H9 (cell line): ENCODE measurements around the gene MEX3C. TPM values are rescaled to one million over a fixed set of nuclear protein-coding genes. Genes with fewer than 3 reads are reported as not detected.

Experiments
- DNase-seq: peaks from one replicate; pipeline ENCODE4 v3.0.0-alpha.2; 2017
- H2AFZ ChIP-seq: one replicate; pipeline ENCODE4 v1.6.1; 2013; ENCODE audit warnings: mild to moderate bottlenecking, low read length, control low read depth, moderate library complexity
- H2AK5ac ChIP-seq: 2 replicates; pipeline ENCODE4 v1.6.1; 2013; ENCODE audit warnings: low read length, control low read depth, mixed read lengths; ENCODE audit not compliant: insufficient read length
- H2BK120ac ChIP-seq: one replicate; pipeline ENCODE4 v1.6.1; 2013; ENCODE audit warnings: low read depth, mild to moderate bottlenecking, low read length, control low read depth, inconsistent platforms; ENCODE audit not compliant: poor library complexity, severe bottlenecking
- H2BK12ac ChIP-seq: 2 replicates; pipeline ENCODE4 v1.6.1; 2013; ENCODE audit warnings: low read length, control low read depth, mixed read lengths, low read depth; ENCODE audit not compliant: insufficient read length
- H2BK15ac ChIP-seq: 2 replicates; pipeline ENCODE4 v1.6.1; 2013; ENCODE audit warnings: low read depth, low read length, control low read depth
- H2BK20ac ChIP-seq: one replicate; pipeline ENCODE4 v1.6.1; 2013; ENCODE audit warnings: low read depth, mild to moderate bottlenecking, low read length, control low read depth, inconsistent platforms; ENCODE audit not compliant: poor library complexity, severe bottlenecking
- H2BK5ac ChIP-seq: 2 replicates; pipeline ENCODE4 v1.6.1; 2013; ENCODE audit warnings: low read length, control low read depth, mixed read lengths; ENCODE audit not compliant: insufficient read length
- H3K14ac ChIP-seq: 2 replicates; pipeline ENCODE4 v1.6.1; 2013; ENCODE audit warnings: low read length, control low read depth; ENCODE audit not compliant: insufficient read depth
- H3K18ac ChIP-seq: 2 replicates; pipeline ENCODE4 v1.6.1; 2013; ENCODE audit warnings: low read depth, mild to moderate bottlenecking, mixed read lengths, low read length, control low read depth; ENCODE audit not compliant: insufficient read length
- H3K23ac ChIP-seq: 2 replicates; pipeline ENCODE4 v1.6.1; 2013; ENCODE audit warnings: low read length, control low read depth, mixed read lengths, low read depth; ENCODE audit not compliant: insufficient read length
- H3K23me2 ChIP-seq: 2 replicates; pipeline ENCODE4 v1.6.1; 2013; ENCODE audit warnings: low read depth, mild to moderate bottlenecking, mixed read lengths, low read length, control low read depth; ENCODE audit not compliant: insufficient read length, poor library complexity, severe bottlenecking
- H3K27ac ChIP-seq: 2 replicates; pipeline ENCODE4 v1.5.1; 2013; ENCODE audit warnings: low read length, control low read depth, mixed read lengths, low read depth; ENCODE audit not compliant: insufficient read length
- H3K27me3 ChIP-seq: 2 replicates; pipeline ENCODE4 v1.6.1; 2013; ENCODE audit warnings: low read length, control low read depth, inconsistent platforms; ENCODE audit not compliant: insufficient read depth
- H3K4ac ChIP-seq: 2 replicates; pipeline ENCODE4 v1.6.1; 2013; ENCODE audit warnings: low read depth, mild to moderate bottlenecking, control low read depth, inconsistent platforms, low read length, moderate library complexity
- H3K4me1 ChIP-seq: 2 replicates; pipeline ENCODE4 v1.6.1; 2013; ENCODE audit warnings: low read length, control low read depth, inconsistent platforms; ENCODE audit not compliant: insufficient read depth
- H3K4me2 ChIP-seq: 2 replicates; pipeline ENCODE4 v1.6.1; 2013; ENCODE audit warnings: low read length, control low read depth, mixed read lengths; ENCODE audit not compliant: insufficient read length, insufficient read depth
- H3K56ac ChIP-seq: 2 replicates; pipeline ENCODE4 v1.6.1; 2013; ENCODE audit warnings: low read depth, mild to moderate bottlenecking, mixed read lengths, low read length, control low read depth; ENCODE audit not compliant: insufficient read length
- H3K79me1 ChIP-seq: 2 replicates; pipeline ENCODE4 v1.6.1; 2013; ENCODE audit warnings: low read depth, mild to moderate bottlenecking, moderate library complexity, low read length, control low read depth, inconsistent platforms; ENCODE audit not compliant: insufficient read depth, poor library complexity, severe bottlenecking
- H3K79me2 ChIP-seq: 2 replicates; pipeline ENCODE4 v1.6.1; 2013; ENCODE audit warnings: low read length, control low read depth, inconsistent platforms; ENCODE audit not compliant: insufficient read depth
- H3K9ac ChIP-seq: 2 replicates; pipeline ENCODE4 v1.6.1; 2013; ENCODE audit warnings: low read length, control low read depth, mixed read lengths; ENCODE audit not compliant: insufficient read length; ENCODE audit errors: extremely low read depth
- H3K9me3 ChIP-seq: one replicate; pipeline ENCODE4 v1.6.1; 2013; ENCODE audit warnings: low read depth, low read length, inconsistent platforms; ENCODE audit not compliant: control insufficient read depth
- H3T11ph ChIP-seq: one replicate; pipeline ENCODE4 v1.6.1; 2013; ENCODE audit warnings: mild to moderate bottlenecking, low read length, control low read depth, inconsistent platforms
- H4K20me1 ChIP-seq: one replicate; pipeline ENCODE4 v1.6.1; 2013; ENCODE audit not compliant: control insufficient read depth, insufficient read length, insufficient read depth
- H4K5ac ChIP-seq: 2 replicates; pipeline ENCODE4 v1.6.1; 2013; ENCODE audit warnings: low read depth, mild to moderate bottlenecking, mixed read lengths, low read length, control low read depth; ENCODE audit not compliant: insufficient read length
- H4K8ac ChIP-seq: replicated peaks from 2 replicates; pipeline ENCODE4 v1.6.1; 2013; ENCODE audit warnings: low read length, control low read depth, mixed read lengths, low read depth; ENCODE audit not compliant: insufficient read length
- H4K91ac ChIP-seq: 2 replicates; pipeline ENCODE4 v1.6.1; 2013; ENCODE audit warnings: low read depth, mild to moderate bottlenecking, moderate library complexity, mixed read lengths, low read length, control low read depth; ENCODE audit not compliant: insufficient read length
- H3K27ac Mint-ChIP-seq, 3 experiments: 2 replicates in 2 of 3; 3 replicates in 1 of 3; pipeline ENCODE4 v1.8.0; 2020 to 2021; ENCODE audit warnings: mixed read lengths in 3 of 3, mild to moderate bottlenecking in 1 of 3, moderate library complexity in 1 of 3
- H3K27me3 Mint-ChIP-seq: 2 replicates; pipeline ENCODE4 v1.8.0; 2021; ENCODE audit warnings: low read depth, mild to moderate bottlenecking, moderate library complexity, mixed read lengths
- H3K36me3 Mint-ChIP-seq, 3 experiments: 2 replicates in 2 of 3; 3 replicates in 1 of 3; pipeline ENCODE4 v1.8.0; 2020 to 2021; ENCODE audit warnings: low read depth in 3 of 3, mixed read lengths in 3 of 3; ENCODE audit not compliant: insufficient read depth in 1 of 3
- H3K4me1 Mint-ChIP-seq, 2 experiments: 2 replicates each; pipeline ENCODE4 v1.8.0; 2020; ENCODE audit warnings: mixed read lengths in 2 of 2
- H3K4me3 Mint-ChIP-seq, 2 experiments: 2 replicates in 1 of 2; 3 replicates in 1 of 2; pipeline ENCODE4 v1.8.0; 2020 to 2021; ENCODE audit warnings: mild to moderate bottlenecking in 2 of 2, mixed read lengths in 2 of 2, moderate library complexity in 1 of 2
- H3K9me3 Mint-ChIP-seq, 2 experiments: 2 replicates in 1 of 2; 3 replicates in 1 of 2; pipeline ENCODE4 v1.8.0; 2020; ENCODE audit warnings: mild to moderate bottlenecking in 2 of 2, mixed read lengths in 2 of 2, moderate library complexity in 1 of 2
- CTCF ChIP-seq: fragments of 200-600 bp; sonication (generic); conservative IDR thresholded peaks from 3 replicates; pipeline ENCODE4 v1.8.0; 2021; ENCODE audit warnings: antibody characterized with exemption, mild to moderate bottlenecking
- WGBS: extraction: QIAGEN DNeasy Blood & Tissue Kit; methylation state at CpG from one replicate; pipeline ENCODE4 v1.1.7; 2013; ENCODE audit warnings: missing lambda C conversion rate, low lambda C conversion rate, mixed read lengths; ENCODE audit not compliant: insufficient read length; ENCODE audit errors: extremely low coverage; 5-methylcytosine and 5-hydroxymethylcytosine counted together
- total RNA-seq: library from RNA; stranded (reverse); gene quantifications from 2 replicates; pipeline ENCODE4 v1.2.1, GENCODE V29; 2021

The MEX3C gene
- total RNA-seq, 1 experiment from 2014 or later: 98.1 TPM

- Histone ChIP-seq H3K79me1 (no peaks in the 10 kb centered on the region), H3K9me3 (no peaks in the 10 kb centered on the region), H3K4me1 (peaks cover 7% of the 10 kb centered on the region; the same call in 1 of the 2 replicates), H3K27me3 (no peaks in the 10 kb centered on the region), H4K8ac (no peak overlapping the region), H3K9ac (no peak overlapping the region), H2AFZ (no peak overlapping the region), H3K56ac (no peak overlapping the region), H2AK5ac (no peak overlapping the region), H3K18ac (no peak overlapping the region), H4K91ac (no peak overlapping the region), H3T11ph (no peak overlapping the region), H3K23me2 (no peaks in the 10 kb centered on the region), H3K27ac (no peak overlapping the region), H3K4me2 (no peak overlapping the region), H4K20me1 (no peaks in the 10 kb centered on the region), H3K14ac (no peak overlapping the region), H4K5ac (no peak overlapping the region), H2BK120ac (no peak overlapping the region), H3K79me2 (no peaks in the 10 kb centered on the region), H2BK5ac (no peak overlapping the region), H3K23ac (no peak overlapping the region), H2BK15ac (no peak overlapping the region), H2BK20ac (no peak overlapping the region), H3K4ac (no peak overlapping the region), H2BK12ac (no peak overlapping the region)
- Mint-ChIP-seq H3K4me3 (no peak overlapping the region), H3K27me3 (no peaks in the 10 kb centered on the region), H3K27ac (no peak overlapping the region), H3K9me3 (no peaks in the 10 kb centered on the region), H3K4me1 (peaks cover 24 to 31% of the 10 kb centered on the region in 2 experiments), H3K36me3 (no peaks in the 10 kb centered on the region; a peak in 1 of 7 replicates)
- no CpG with 5 or more reads among the region's 5 CpGs for WGBS
- DNase-seq: no peak
- no peak for TF ChIP-seq CTCF
Observed at GRCh38 chr18:51160646-51161045, 36.8 kb downstream of the MEX3C start.
